ENCODE results near the gene STMND1.
A peak's percentile ranks its signal among the peaks of the same experiment; 100 is the strongest.

Gene STMND1

DNA sequence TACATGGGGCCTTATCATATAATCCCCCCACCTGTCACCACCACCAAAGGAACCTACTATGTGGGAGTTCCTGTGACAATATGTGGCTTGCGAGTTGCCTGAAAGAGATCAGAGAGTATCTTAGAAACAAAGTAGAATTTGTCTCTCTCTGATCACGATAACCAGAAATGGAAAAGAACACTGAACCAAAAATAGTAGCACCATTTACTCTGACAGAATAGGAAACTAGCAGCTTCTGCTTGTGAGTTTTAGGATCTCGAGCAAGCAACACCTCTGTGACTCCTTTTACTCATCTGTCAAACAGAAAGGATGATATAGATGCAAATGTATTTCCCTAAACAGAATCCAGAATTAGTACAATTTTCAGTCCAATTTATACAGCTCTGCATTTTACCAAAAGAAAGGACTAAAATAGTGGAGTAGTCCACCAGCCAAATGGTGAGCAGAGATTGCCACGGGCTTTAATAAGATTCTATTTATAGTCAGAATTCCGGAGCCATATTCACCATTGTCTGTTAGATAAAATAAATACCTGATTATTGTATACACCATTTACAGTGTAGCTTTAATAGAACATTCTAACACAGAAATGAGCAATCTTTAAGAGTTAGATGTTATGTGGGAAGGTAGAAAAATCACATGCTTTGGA lies 19.9 kb upstream of the STMND1 start:
- DNase-seq (ENCODE audit: low read depth, low spot score) = no peak
- TF ChIP-seq, protein P1, sequence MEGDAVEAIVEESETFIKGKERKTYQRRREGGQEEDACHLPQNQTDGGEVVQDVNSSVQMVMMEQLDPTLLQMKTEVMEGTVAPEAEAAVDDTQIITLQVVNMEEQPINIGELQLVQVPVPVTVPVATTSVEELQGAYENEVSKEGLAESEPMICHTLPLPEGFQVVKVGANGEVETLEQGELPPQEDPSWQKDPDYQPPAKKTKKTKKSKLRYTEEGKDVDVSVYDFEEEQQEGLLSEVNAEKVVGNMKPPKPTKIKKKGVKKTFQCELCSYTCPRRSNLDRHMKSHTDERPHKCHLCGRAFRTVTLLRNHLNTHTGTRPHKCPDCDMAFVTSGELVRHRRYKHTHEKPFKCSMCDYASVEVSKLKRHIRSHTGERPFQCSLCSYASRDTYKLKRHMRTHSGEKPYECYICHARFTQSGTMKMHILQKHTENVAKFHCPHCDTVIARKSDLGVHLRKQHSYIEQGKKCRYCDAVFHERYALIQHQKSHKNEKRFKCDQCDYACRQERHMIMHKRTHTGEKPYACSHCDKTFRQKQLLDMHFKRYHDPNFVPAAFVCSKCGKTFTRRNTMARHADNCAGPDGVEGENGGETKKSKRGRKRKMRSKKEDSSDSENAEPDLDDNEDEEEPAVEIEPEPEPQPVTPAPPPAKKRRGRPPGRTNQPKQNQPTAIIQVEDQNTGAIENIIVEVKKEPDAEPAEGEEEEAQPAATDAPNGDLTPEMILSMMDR (IDR thresholded peaks at IDR 0.05; ENCODE audit: low read depth, low read length) = no peak
- H3K4me3 ChIP-seq (ENCODE audit: low read depth, low read length) = no peak overlapping the region
- in situ Hi-C loops (cut with HindIII; ENCODE audit: low sequenced_read_pairs) = no loop called here

DNA sequence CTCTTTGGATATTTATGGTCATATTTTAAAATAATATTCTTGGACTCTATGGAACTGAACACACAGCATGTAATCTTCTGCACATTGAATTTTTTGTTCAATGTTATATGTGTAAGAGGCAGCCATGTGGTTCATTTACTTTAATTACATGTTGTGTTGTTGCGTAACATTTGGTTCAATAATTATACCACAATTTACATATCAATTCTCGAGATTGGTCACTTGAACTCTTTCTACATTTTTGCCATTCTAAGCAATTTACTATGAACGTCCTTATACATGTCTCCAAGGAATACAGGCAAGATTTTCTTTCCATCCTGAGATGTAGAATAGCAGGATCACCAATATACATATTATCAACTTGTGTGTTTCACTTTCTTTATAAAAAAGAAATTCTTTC lies 18.5 kb upstream of the STMND1 start:
- TF ChIP-seq, protein P1 (IDR thresholded peaks at IDR 0.05; ENCODE audit: low read depth, low read length) = no peak
- in situ Hi-C loops (cut with HindIII; ENCODE audit: low sequenced_read_pairs) = no loop called here
- H3K4me3 ChIP-seq (ENCODE audit: low read depth, low read length) = no peak overlapping the region
- DNase-seq (ENCODE audit: low read depth, low spot score) = no peak

DNA sequence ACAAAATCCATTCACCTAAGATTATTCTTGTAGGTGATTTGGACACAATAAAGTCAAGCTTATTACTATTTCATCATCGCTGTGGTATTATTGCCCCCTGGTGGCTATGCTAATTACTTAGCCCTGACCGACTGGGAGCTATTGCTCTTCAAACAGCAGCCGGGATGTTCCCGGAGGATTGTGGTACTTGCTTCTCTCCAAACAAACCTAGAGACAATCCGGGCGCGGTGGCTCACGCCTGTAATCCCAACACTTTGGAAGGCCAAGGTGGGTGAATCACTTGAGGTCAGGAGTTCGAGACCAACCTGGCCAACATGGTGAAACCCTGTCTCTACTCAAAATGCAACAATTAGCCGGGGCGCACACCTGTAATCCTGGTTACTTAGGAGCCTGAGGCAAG lies 15.4 kb upstream of the STMND1 start:
- TF ChIP-seq, protein P1 (IDR thresholded peaks at IDR 0.05; ENCODE audit: low read depth, low read length) = peak; percentile 67
- DNase-seq (ENCODE audit: low read depth, low spot score) = peak; percentile 77
- in situ Hi-C loops (cut with HindIII; ENCODE audit: low sequenced_read_pairs) = no loop called here

DNA sequence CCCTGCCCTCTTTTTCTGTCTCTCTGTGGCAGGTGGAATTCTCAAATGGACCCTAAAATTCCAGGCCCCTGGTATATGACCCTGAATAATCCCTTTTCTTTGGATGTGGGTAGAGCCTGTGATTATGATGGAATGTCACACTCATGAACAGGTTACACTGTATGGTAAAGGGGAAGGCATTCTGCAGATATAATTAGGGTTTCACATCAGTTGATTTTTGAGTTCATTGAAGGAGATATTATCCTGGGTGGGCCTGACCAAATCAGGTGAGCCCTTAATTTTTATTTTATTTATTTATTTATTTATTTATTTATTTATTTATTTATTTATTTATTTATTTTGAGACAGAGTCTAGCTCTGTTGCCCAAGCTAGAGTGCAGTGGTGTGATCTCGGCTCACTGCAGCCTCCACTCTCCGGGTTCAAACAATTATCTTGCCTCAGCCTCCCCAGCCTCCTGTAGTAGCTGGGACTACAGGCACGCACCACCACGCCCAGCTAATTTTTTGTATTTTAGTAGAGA lies 13.7 kb upstream of the STMND1 start:
- DNase-seq (ENCODE audit: low read depth, low spot score) = no peak
- TF ChIP-seq, protein P1 (IDR thresholded peaks at IDR 0.05; ENCODE audit: low read depth, low read length) = no peak
- in situ Hi-C loops (cut with HindIII; ENCODE audit: low sequenced_read_pairs) = no loop called here

More for the DNA sequence above, 15.4 kb upstream of the STMND1 start:
- H3K4me3 ChIP-seq (ENCODE audit: low read depth, low read length) = no peak overlapping the region

DNA sequence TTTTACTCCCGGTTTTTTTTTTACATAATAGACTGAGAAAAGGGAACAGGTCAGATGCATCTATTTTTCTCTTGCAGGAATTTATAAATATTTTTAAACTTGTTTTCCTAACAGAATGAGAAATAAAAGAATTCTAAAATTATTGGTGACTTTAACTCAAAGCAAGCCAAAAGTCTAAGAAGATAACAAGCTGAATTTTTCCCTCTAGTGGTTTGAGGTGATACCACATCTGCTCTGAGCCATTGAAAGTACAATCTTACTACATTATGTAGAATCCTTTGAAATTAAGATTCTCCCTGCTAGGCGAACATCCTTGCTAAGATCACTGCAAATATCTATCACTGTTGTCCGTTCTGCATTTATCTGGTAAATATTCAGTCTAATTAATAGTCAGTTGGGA lies 10.7 kb upstream of the STMND1 start:
- no peak for DNase-seq (ENCODE audit: low read depth, low spot score)
- in situ Hi-C loops (cut with HindIII; ENCODE audit: low sequenced_read_pairs) = no loop called here
- TF ChIP-seq, protein P1 (IDR thresholded peaks at IDR 0.05; ENCODE audit: low read depth, low read length) = peak; percentile 48
- H3K4me3 ChIP-seq (ENCODE audit: low read depth, low read length) = no peak overlapping the region

More for the DNA sequence above, 13.7 kb upstream of the STMND1 start:
- no peak overlapping the region for H3K4me3 ChIP-seq (ENCODE audit: low read depth, low read length)

DNA sequence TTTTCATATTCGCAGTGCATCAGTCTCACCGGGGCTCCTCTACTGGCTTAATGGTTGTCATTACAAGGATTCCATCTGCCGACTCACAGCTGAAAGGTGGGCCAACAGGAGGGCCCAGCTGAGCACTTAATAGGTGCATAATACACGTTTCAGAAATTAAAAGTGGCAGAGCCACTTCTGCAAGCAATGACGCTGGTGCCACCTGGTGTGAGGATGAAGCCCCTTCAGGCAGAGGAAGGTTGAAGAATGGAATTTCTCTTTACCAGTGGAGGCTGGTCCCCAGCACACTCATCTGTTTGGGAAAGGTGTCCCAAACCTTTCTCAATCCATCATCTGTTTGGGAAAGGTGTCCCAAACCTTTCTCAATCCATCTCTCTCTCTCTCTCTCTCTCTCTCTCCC lies 8.2 kb upstream of the STMND1 start:
- in situ Hi-C loops (cut with HindIII; ENCODE audit: low sequenced_read_pairs) = no loop called here
- H3K4me3 ChIP-seq (ENCODE audit: low read depth, low read length) = no peak overlapping the region
- DNase-seq (ENCODE audit: low read depth, low spot score) = no peak

More for the DNA sequence above, 8.2 kb upstream of the STMND1 start:
- TF ChIP-seq, protein P1 (IDR thresholded peaks at IDR 0.05; ENCODE audit: low read depth, low read length) = peak; percentile 47

Measured in astrocyte of the spinal cord (primary cell).